NCI-H2107 (cell line): Measurements from ENCODE around the gene LYRM7.
"Not testable (repeated sequence)": the region's sequence is repeated elsewhere in the genome, so short reads cannot be mapped to it uniquely, and the experiment has no call there.

Experiments used
- DNase-seq: peaks from one replicate; lab custom pipeline; 2025; lab: John Stamatoyannopoulos, UW

Gene LYRM7

GRCh38 chr5:131221008-131221703 lies 50.4 kb downstream of the LYRM7 start:
- no peak for DNase-seq

GRCh38 chr5:131221888-131222287 lies 51.1 kb downstream of the LYRM7 start:
- no peak for DNase-seq

GRCh38 chr5:131222731-131223130 lies 52.0 kb downstream of the LYRM7 start:
- no peak for DNase-seq

- no peak for DNase-seq
These were observed 53.1 kb downstream of the LYRM7 start for GRCh38 chr5:131223751-131224386.

- DNase-seq = no peak
These were observed 53.9 kb downstream of the LYRM7 start for GRCh38 chr5:131224387-131225201.

- no peak for DNase-seq
These were observed 54.7 kb downstream of the LYRM7 start for GRCh38 chr5:131225282-131225974.

- DNase-seq = no peak
These were observed 56.2 kb downstream of the LYRM7 start for GRCh38 chr5:131226899-131227298.

- no peak for DNase-seq
These were observed 57.9 kb downstream of the LYRM7 start for GRCh38 chr5:131228646-131229045.

GRCh38 chr5:131229623-131230022 lies 58.9 kb downstream of the LYRM7 start:
- no peak for DNase-seq

GRCh38 chr5:131230406-131230805 lies 59.7 kb downstream of the LYRM7 start:
- no peak for DNase-seq

- DNase-seq = no peak
These were observed 68.9 kb downstream of the LYRM7 start for GRCh38 chr5:131239686-131240085.

- no peak for DNase-seq
These were observed 72.0 kb downstream of the LYRM7 start for GRCh38 chr5:131242728-131243255.

- no peak for DNase-seq
These were observed 74.6 kb downstream of the LYRM7 start for GRCh38 chr5:131245312-131245711.

- DNase-seq = no peak
These were observed 75.2 kb downstream of the LYRM7 start for GRCh38 chr5:131245948-131246347.

- no peak for DNase-seq
These were observed 75.8 kb downstream of the LYRM7 start for GRCh38 chr5:131246504-131246903.

GRCh38 chr5:131250751-131251475 lies 80.2 kb downstream of the LYRM7 start:
- DNase-seq = no peak

GRCh38 chr5:131252824-131253171 lies 82.1 kb downstream of the LYRM7 start:
- no peak for DNase-seq

- DNase-seq = not testable (repeated sequence)
These were observed 83.3 kb downstream of the LYRM7 start for GRCh38 chr5:131254025-131254424.

- DNase-seq = no peak
These were observed 84.0 kb downstream of the LYRM7 start for GRCh38 chr5:131254741-131255140.
